Fibroblast of the aortic adventitia (primary cell): ENCODE results near the gene DIP2C. TPM values are rescaled to one million over a fixed set of nuclear protein-coding genes. Genes with fewer than 3 reads are reported as not detected.
"Not testable (repeated sequence)": the region's sequence is repeated elsewhere in the genome, so short reads cannot be mapped to it uniquely, and the experiment has no call there.

Experiments used
- DNase-seq: peaks from one replicate; pipeline ENCODE4 v3.0.0-alpha.2; 2010; ENCODE audit warnings: low read depth
- H3K4me3 ChIP-seq: 2 replicates; pipeline ENCODE4 v1.5.1; 2011; ENCODE audit warnings: low read depth, mild to moderate bottlenecking, control low read depth, low read length, moderate library complexity
- CTCF ChIP-seq: IDR thresholded peaks from 2 replicates; pipeline ENCODE4 v1.5.1; 2011; ENCODE audit warnings: mild to moderate bottlenecking, low read length, control low read depth, inconsistent platforms; ENCODE audit not compliant: insufficient read depth
- total RNA-seq: library from RNA; depleted of rRNA; stranded (reverse); fragments of >200 nt; gene quantifications from 2 replicates; pipeline ENCODE4 v1.2.3, GENCODE V29; 2012; ENCODE audit warnings: low replicate concordance

The DIP2C gene
- total RNA-seq, 1 donor = 15.7 TPM

GRCh38 chr10:661597-662222, 27.8 kb downstream of the DIP2C start:
- DNase-seq = no peak
- TF ChIP-seq CTCF = no peak
- no peak overlapping the region for H3K4me3 ChIP-seq

- H3K4me3 ChIP-seq = no peak overlapping the region
- no peak for TF ChIP-seq CTCF
- DNase-seq = no peak
Observed at GRCh38 chr10:660970-661596, 28.4 kb downstream of the DIP2C start.

GRCh38 chr10:660413-660969, 29.0 kb downstream of the DIP2C start:
- DNase-seq = no peak
- no peak overlapping the region for H3K4me3 ChIP-seq
- TF ChIP-seq CTCF = no peak

GRCh38 chr10:659688-660141, 29.8 kb downstream of the DIP2C start:
- peak; percentile 64 for DNase-seq
- no peak for TF ChIP-seq CTCF
- peak overlapping the region; percentile 36 for H3K4me3 ChIP-seq

GRCh38 chr10:657816-658350, 31.6 kb downstream of the DIP2C start:
- not testable (repeated sequence) for DNase-seq, H3K4me3 ChIP-seq

GRCh38 chr10:656883-657282, 32.6 kb downstream of the DIP2C start:
- TF ChIP-seq CTCF = no peak
- no peak for DNase-seq
- no peak overlapping the region for H3K4me3 ChIP-seq

- TF ChIP-seq CTCF = no peak
- no peak overlapping the region for H3K4me3 ChIP-seq
- DNase-seq = no peak
Observed at GRCh38 chr10:655184-655583, 34.3 kb downstream of the DIP2C start.
